Brain microvascular endothelial cell (primary cell): ENCODE results near the gene MAN1C1.
A peak's percentile ranks its signal among the peaks of the same experiment; 100 is the strongest.

ENCODE experiments used
- DNase-seq: peaks from one replicate; pipeline ENCODE4 v3.0.0-alpha.2; 2020
- H3K27ac ChIP-seq: fragments of 250-450 bp; sonication (Bioruptor Pico); 2 replicates; pipeline ENCODE4 v1.5.1; 2020; ENCODE audit warnings: mild to moderate bottlenecking, moderate library complexity
- H3K27me3 ChIP-seq: fragments of 250-450 bp; sonication (Bioruptor Pico); replicated peaks from 2 replicates; pipeline ENCODE4 v1.5.1; 2020; ENCODE audit warnings: mild to moderate bottlenecking
- H3K36me3 ChIP-seq: fragments of 250-450 bp; sonication (Bioruptor Pico); replicated peaks from 2 replicates; pipeline ENCODE4 v1.5.1; 2020; ENCODE audit warnings: mild to moderate bottlenecking
- H3K4me3 ChIP-seq: 2 replicates; pipeline ENCODE4 v1.5.1; 2011; ENCODE audit warnings: low read depth, mild to moderate bottlenecking, control low read depth, low read length, moderate library complexity
- in situ Hi-C: cut with HindIII; loops from 2 replicates; pipeline ENCODE4 v1.10.0; 2017; ENCODE audit warnings: low sequenced_read_pairs, low pct_ligation_motif_present
- TF ChIP-seq, protein P1 (sequence below): IDR thresholded peaks from 2 replicates; pipeline ENCODE4 v1.5.1; 2011; ENCODE audit warnings: low read depth, mild to moderate bottlenecking, moderate library complexity, low read length, control low read depth, inconsistent platforms; ENCODE audit errors: missing control alignments

The MAN1C1 gene

DNA sequence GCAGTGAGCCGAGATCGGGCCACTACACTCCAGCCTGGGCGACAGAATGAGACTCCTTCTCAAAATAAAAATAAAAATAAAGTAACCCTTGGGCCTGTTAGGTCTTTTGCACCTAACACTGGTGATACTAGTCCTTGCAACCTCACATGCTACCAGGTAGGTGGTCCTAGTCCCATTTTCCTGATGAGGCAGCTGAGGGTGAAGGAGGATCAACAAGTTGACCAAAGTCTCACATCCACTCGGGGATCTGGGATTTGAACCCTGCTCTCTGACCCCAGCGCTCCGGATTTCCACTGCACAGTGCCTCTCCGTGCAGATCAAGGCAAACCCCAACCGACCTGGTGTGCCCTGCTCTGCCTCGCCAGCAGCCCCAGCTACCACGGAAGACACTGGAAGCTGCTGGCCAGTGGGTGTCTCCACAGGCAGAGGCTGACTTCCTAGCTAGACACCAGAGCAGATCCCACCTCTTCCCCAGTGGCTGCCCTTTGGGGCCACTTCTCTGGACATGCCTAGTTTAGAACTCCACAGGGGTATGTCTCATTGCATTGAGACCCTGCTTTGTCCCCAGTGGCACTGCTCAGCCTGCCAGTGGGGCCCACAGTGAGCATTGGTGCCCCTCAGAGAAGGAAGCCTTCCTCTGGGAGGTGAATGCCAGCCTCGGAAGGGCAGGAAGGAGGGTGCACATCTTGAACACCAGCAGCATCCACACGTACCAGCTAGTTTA, 45.6 kb upstream of the MAN1C1 start:
- Histone ChIP-seq H3K27me3 (no peaks in the 10 kb centered on the region), H3K36me3 (no peaks in the 10 kb centered on the region), H3K27ac (no peak overlapping the region), H3K4me3 (no peak overlapping the region)
- DNase-seq: no peak
- TF ChIP-seq, protein P1, sequence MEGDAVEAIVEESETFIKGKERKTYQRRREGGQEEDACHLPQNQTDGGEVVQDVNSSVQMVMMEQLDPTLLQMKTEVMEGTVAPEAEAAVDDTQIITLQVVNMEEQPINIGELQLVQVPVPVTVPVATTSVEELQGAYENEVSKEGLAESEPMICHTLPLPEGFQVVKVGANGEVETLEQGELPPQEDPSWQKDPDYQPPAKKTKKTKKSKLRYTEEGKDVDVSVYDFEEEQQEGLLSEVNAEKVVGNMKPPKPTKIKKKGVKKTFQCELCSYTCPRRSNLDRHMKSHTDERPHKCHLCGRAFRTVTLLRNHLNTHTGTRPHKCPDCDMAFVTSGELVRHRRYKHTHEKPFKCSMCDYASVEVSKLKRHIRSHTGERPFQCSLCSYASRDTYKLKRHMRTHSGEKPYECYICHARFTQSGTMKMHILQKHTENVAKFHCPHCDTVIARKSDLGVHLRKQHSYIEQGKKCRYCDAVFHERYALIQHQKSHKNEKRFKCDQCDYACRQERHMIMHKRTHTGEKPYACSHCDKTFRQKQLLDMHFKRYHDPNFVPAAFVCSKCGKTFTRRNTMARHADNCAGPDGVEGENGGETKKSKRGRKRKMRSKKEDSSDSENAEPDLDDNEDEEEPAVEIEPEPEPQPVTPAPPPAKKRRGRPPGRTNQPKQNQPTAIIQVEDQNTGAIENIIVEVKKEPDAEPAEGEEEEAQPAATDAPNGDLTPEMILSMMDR: no peak
- in situ Hi-C loops: no loop called here

DNA sequence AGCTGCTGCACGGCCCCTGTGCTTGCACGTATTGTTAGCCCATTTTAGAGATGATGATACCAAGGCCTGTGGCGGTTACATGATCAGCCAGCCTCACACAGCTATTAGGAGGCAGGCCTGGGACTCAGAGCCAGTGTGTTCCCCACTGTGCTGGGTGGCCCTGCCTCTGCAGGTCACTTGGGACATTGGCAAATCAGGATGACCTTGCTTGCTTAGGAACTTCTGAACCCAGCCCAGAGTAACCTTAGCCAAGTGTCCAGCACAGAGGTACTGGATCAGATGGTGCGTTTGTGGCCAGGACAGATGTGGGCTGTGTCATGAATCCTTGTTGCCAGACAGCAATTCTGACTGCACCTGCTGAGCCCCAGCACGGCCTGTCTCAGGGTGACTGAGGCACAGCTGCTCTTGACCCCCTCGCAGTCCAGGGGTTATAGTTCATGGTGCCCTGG, 45.0 kb upstream of the MAN1C1 start:
- in situ Hi-C loops: no loop called here
- H3K27ac ChIP-seq: no peak overlapping the region

DNA sequence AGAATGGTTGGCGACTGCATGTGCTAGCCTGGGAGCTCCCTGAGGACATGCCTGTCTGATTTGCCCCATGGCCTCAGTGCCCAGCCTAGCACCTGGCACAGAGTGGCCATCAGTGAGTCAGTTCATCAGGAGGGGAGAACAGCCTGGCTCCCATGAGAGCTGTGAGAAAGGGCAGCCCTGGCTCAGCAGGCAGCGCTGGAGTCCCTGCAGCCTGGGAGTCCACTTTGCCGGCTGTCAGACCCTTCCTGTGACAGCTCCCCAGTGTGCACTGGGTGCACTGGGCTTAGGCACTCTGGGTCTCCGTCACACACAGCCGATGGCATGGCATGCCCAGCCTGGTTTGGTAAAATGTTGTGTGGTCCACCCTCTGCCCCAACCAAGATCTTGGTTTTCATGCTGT, 44.5 kb upstream of the MAN1C1 start:
- no peak for DNase-seq
- no peaks in the 10 kb centered on the region for H3K36me3 ChIP-seq
- no peak overlapping the region for H3K4me3 ChIP-seq
- in situ Hi-C loops: no loop called here
- TF ChIP-seq, protein P1: no peak
- no peaks in the 10 kb centered on the region for H3K27me3 ChIP-seq
- H3K27ac ChIP-seq: no peak overlapping the region

More for the DNA sequence above, 45.0 kb upstream of the MAN1C1 start:
- H3K27me3 ChIP-seq: no peaks in the 10 kb centered on the region
- no peak overlapping the region for H3K4me3 ChIP-seq
- TF ChIP-seq, protein P1: no peak
- H3K36me3 ChIP-seq: no peaks in the 10 kb centered on the region
- DNase-seq: no peak

DNA sequence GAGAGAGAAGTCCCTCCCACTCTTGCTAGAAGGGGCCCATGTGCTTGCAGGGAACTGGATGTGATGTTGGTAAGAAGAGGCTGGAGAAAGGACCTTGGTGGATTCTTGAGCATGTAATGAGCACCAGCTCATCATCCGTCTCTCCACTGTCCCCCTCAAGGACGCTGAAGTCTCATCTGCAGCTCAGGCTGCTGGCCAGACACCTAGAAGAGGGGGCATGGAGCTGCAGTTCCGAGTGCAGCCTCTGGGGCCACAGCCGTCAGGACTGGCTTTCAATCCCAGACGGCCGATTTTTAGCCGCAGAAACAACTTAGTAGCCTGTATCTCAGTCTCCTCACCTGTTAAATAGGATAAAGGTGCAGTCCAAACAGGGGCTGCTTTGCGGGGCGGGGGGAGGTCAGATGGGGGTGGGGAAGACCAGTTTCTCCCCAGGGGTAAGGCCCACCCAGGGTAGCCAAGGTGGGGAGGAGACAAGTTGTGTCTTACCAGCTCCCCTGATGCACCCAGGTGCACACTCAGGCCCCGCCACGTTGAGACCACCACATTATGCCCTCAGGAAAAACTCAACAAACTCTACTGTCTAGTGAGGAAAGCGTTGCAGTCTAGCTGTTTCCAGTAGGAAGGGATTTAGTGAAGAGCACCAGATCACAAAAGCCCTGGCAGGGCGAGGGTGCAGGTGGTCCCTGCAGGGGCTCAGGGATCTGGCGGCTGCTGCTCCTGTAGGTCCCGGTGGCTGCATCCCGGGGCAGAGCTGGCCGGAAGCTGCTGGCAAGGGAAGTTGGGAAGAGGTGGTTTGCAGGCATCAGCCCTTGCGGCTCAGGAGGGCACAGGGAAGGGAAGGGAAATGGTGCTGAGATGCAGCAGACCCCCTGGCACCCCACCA, 43.6 kb upstream of the MAN1C1 start:
- no peak overlapping the region for H3K27ac ChIP-seq
- DNase-seq: peak; percentile 53
- in situ Hi-C loops: no loop called here
- TF ChIP-seq, protein P1: peak; percentile 88
- no peak overlapping the region for H3K4me3 ChIP-seq
- no peaks in the 10 kb centered on the region for H3K27me3 ChIP-seq
- H3K36me3 ChIP-seq: no peaks in the 10 kb centered on the region

DNA sequence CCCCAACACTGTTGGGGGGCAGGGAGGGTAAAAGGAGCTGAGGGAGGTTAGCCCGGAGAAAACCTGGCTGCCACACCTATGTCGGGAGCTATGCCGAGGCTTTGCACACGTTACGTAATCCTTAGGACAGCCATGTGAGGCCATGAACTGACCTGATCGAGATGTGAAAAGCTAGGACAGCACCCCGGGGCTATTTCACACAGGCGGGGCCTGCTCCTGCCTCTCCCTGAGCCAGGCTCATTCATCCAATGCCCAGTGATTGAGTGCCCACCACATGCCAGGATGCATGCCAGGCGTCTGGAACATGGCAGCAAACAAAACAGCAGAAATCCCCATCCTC, 43.0 kb upstream of the MAN1C1 start:
- in situ Hi-C loops: no loop called here
- TF ChIP-seq, protein P1: no peak
- H3K27me3 ChIP-seq: no peaks in the 10 kb centered on the region
- no peak for DNase-seq
- H3K36me3 ChIP-seq: no peaks in the 10 kb centered on the region
- no peak overlapping the region for H3K4me3 ChIP-seq
- H3K27ac ChIP-seq: no peak overlapping the region
